GM23248 (cell line): ENCODE data around the gene PRDM7. TPM values are rescaled to one million over a fixed set of nuclear protein-coding genes. Genes with fewer than 3 reads are reported as not detected.
"Not testable (repeated sequence)": the region's sequence is repeated elsewhere in the genome, so short reads cannot be mapped to it uniquely, and the experiment has no call there.

Experiments used
- DNase-seq: peaks from one replicate; pipeline ENCODE4 v3.0.0-alpha.2; 2015
- H2AFZ ChIP-seq: fragments of 200-600 bp; sonication (generic); 2 replicates; pipeline ENCODE4 v1.6.1; 2016; ENCODE audit warnings: antibody characterized with exemption
- H3F3A ChIP-seq: fragments of 200-600 bp; sonication (generic); 2 replicates; pipeline ENCODE4 v1.6.1; 2016; ENCODE audit warnings: mild to moderate bottlenecking, antibody characterized with exemption, mixed run types; ENCODE audit not compliant: insufficient read depth
- H3K27ac ChIP-seq: fragments of 200-600 bp; sonication (generic); 2 replicates; pipeline ENCODE4 v1.5.1; 2016; ENCODE audit warnings: mild to moderate bottlenecking
- H3K27me3 ChIP-seq: fragments of 200-600 bp; sonication (generic); replicated peaks from 2 replicates; pipeline ENCODE4 v1.6.1; 2016; ENCODE audit warnings: mild to moderate bottlenecking; ENCODE audit not compliant: insufficient read depth
- H3K36me3 ChIP-seq: fragments of 200-600 bp; sonication (generic); 2 replicates; pipeline ENCODE4 v1.6.1; 2016; ENCODE audit warnings: low read depth, mild to moderate bottlenecking
- H3K4me1 ChIP-seq: fragments of 200-600 bp; sonication (generic); 2 replicates; pipeline ENCODE4 v1.6.1; 2016; ENCODE audit warnings: mild to moderate bottlenecking; ENCODE audit not compliant: insufficient read depth
- H3K4me2 ChIP-seq: fragments of 200-600 bp; sonication (generic); one replicate; pipeline ENCODE4 v1.6.1; 2016; ENCODE audit warnings: mild to moderate bottlenecking; ENCODE audit not compliant: unreplicated experiment
- H3K4me3 ChIP-seq: fragments of 200-600 bp; sonication (generic); 2 replicates; pipeline ENCODE4 v1.5.1; 2016; ENCODE audit warnings: mild to moderate bottlenecking
- H3K79me2 ChIP-seq: fragments of 200-600 bp; sonication (generic); 2 replicates; pipeline ENCODE4 v1.6.1; 2016; ENCODE audit warnings: mild to moderate bottlenecking; ENCODE audit not compliant: insufficient read depth
- H3K9ac ChIP-seq: fragments of 200-600 bp; sonication (generic); 2 replicates; pipeline ENCODE4 v1.6.1; 2016; ENCODE audit warnings: mild to moderate bottlenecking
- H3K9me2 ChIP-seq: fragments of 200-600 bp; sonication (generic); 2 replicates; pipeline ENCODE4 v1.6.1; 2016; ENCODE audit warnings: mixed run types, mild to moderate bottlenecking, moderate library complexity; ENCODE audit not compliant: insufficient read depth
- H3K9me3 ChIP-seq: fragments of 200-600 bp; sonication (generic); one replicate; pipeline ENCODE4 v1.6.1; 2017; ENCODE audit warnings: low read depth
- H4K20me1 ChIP-seq: fragments of 200-600 bp; sonication (generic); 2 replicates; pipeline ENCODE4 v1.6.0; 2016; ENCODE audit not compliant: insufficient read depth
- EZH2 ChIP-seq: fragments of 200-600 bp; sonication (generic); IDR thresholded peaks from 2 replicates; pipeline ENCODE4 v1.6.1; 2018; ENCODE audit warnings: antibody characterized with exemption, mild to moderate bottlenecking; ENCODE audit not compliant: insufficient read depth, poor library complexity, severe bottlenecking
- EZH2phosphoT487 ChIP-seq: fragments of 200-600 bp; sonication (generic); IDR thresholded peaks from 2 replicates; pipeline ENCODE4 v1.6.1; 2018; ENCODE audit warnings: antibody characterized with exemption, moderate library complexity, mild to moderate bottlenecking, low read depth; ENCODE audit not compliant: insufficient read depth
- WGBS, 2 experiments: methylation state at CpG; one replicate each; pipeline ENCODE4 v1.1.6; 2015 to 2017; ENCODE audit warnings: low lambda C conversion rate in 2 of 2, low coverage in 1 of 2; ENCODE audit errors: missing lambda C conversion rate in 2 of 2; 5-methylcytosine and 5-hydroxymethylcytosine counted together
- in situ Hi-C: fragments of 300-500 bp; cut with MboI; formaldehyde crosslinking; loops from 2 replicates; pipeline ENCODE4 v1.15.0; 2020
- polyA plus RNA-seq: library from polyadenylated mRNA; unstranded; fragments of >200 nt; fragmentation: Nextera tagmentation; extraction: Ambion mirVana; gene quantifications from 2 replicates; pipeline ENCODE4 v1.2.1, GENCODE V29; 2016
- total RNA-seq: library from RNA; depleted of rRNA; stranded (reverse); fragments of >200 nt; shearing (Covaris generic); gene quantifications from 2 replicates; pipeline ENCODE4 v1.2.3, GENCODE V29; 2014

PRDM7 gene
- total and polyA plus RNA-seq, 2 experiments from 2014 or later = not detected

DNA sequence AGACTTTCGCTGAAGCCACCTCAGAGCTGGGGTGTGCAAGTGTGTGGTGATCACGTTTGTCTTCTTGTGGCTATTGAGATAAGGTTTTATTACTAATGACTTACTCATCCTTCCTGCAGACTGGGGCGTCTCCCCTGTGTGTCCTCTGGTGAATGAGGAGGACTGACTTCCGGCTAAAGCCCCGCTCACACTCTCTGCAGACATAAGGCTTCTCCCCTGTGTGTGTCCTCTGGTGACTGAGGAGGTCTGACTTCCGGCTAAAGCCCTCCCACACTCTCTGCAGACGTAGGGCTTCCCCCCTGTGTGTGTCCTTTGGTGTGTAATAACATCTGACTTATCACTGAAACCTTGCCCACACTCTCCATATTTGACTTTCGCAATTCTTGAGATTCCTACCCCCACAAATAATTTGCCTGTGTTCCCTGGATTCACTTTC is 19.4 kb downstream of the PRDM7 start:
- peak overlapping the region; percentile 53 for H3K4me2 ChIP-seq
- in situ Hi-C loops = no loop called here
- WGBS, 2 experiments = 20 to 22% methylated on average over 7 of the region's 8 CpGs
- peak overlapping the region; percentile 76 for H2AFZ ChIP-seq
- H4K20me1 ChIP-seq = no peaks in the 10 kb centered on the region
- H3K9me3 ChIP-seq = no peaks in the 10 kb centered on the region
- TF ChIP-seq EZH2 (no peak), EZH2phosphoT487 (no peak)
- peak; percentile 84 for DNase-seq
- H3K79me2 ChIP-seq = no peaks in the 10 kb centered on the region
- peaks cover 13% of the 10 kb centered on the region for H3K4me1 ChIP-seq
- H3K9ac ChIP-seq = no peak overlapping the region
- no peaks in the 10 kb centered on the region for H3K27me3 ChIP-seq
- no peaks in the 10 kb centered on the region for H3K9me2 ChIP-seq
- H3K4me3 ChIP-seq = 0 out of 2 replicates have a peak overlapping the region, but pooled peaks have one; percentile 23
- H3F3A ChIP-seq = peaks cover 15% of the 10 kb centered on the region; the same call in 1 of the 2 replicates
- no peaks in the 10 kb centered on the region for H3K36me3 ChIP-seq
- H3K27ac ChIP-seq = peak overlapping the region; percentile 27; the same call in 1 of the 2 replicates

DNA sequence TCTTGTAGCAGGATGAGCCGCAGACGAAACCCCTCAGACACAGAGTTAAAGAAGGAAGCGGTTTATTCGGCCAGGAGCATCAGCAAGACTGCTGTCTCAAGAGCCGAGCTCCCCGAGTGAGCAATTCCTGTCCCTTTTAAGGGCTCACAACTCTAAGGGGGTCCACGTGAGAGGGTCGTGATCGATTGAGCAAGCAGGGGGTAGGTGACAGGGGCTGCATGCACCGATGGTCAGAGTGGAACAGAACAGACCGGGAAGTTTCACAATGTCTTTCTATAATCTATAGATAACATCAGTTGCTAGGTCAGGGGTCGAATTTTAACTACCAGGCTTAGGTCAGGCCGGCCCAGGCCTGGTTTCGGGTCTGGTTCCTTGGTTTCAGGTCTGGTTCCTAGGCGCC is 20.6 kb downstream of the PRDM7 start:
- H3K79me2 ChIP-seq, H3K36me3 ChIP-seq, H3K9me3 ChIP-seq, H4K20me1 ChIP-seq, H2AFZ ChIP-seq, H3K9ac ChIP-seq, H3K4me2 ChIP-seq, H3K27ac ChIP-seq, H3K4me3 ChIP-seq, in situ Hi-C loops, DNase-seq, H3K9me2 ChIP-seq, H3K27me3 ChIP-seq: not testable (repeated sequence)
- WGBS, 2 experiments = 88 to 93% methylated on average over 15 of the region's 15 CpGs
- H3F3A ChIP-seq = peaks cover 15% of the 10 kb centered on the region; the same call in 1 of the 2 replicates
- peaks cover 13% of the 10 kb centered on the region for H3K4me1 ChIP-seq

DNA sequence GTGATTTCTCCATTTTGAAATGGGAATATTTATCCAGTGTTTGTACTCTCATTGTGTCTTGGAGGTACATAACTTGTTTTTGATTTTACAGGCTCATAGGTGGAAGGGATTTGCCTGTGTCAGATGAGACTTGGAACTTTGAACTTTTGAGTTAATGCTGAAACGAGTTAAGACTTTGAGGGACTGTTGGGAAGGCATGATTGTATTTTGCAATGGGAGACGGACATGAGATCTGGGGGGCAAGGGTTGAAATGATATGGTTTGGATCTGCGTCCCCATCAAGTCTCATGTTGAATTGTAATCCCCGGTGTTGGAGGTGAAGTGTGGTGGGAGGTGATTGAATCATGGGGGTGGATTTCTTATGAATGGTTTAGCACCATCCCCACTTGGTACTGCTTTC is 21.8 kb downstream of the PRDM7 start:
- no peak overlapping the region for H2AFZ ChIP-seq
- H3K9me2 ChIP-seq = no peaks in the 10 kb centered on the region
- WGBS, 2 experiments = 38 to 39% methylated on average over 4 of the region's 4 CpGs
- DNase-seq = no peak
- in situ Hi-C loops = no loop called here
- no peak for TF ChIP-seq EZH2
- TF ChIP-seq EZH2phosphoT487 = no peak
- no peaks in the 10 kb centered on the region for H4K20me1 ChIP-seq
- no peak overlapping the region for H3K4me2 ChIP-seq
- H3K4me1 ChIP-seq = peaks cover 13% of the 10 kb centered on the region
- no peaks in the 10 kb centered on the region for H3K79me2 ChIP-seq
- H3K4me3 ChIP-seq = no peak overlapping the region
- H3K9me3 ChIP-seq = no peaks in the 10 kb centered on the region
- no peaks in the 10 kb centered on the region for H3K36me3 ChIP-seq
- no peak overlapping the region for H3K27ac ChIP-seq
- no peaks in the 10 kb centered on the region for H3K27me3 ChIP-seq
- H3K9ac ChIP-seq = no peak overlapping the region
- H3F3A ChIP-seq = peaks cover 15% of the 10 kb centered on the region; the same call in 1 of the 2 replicates

DNA sequence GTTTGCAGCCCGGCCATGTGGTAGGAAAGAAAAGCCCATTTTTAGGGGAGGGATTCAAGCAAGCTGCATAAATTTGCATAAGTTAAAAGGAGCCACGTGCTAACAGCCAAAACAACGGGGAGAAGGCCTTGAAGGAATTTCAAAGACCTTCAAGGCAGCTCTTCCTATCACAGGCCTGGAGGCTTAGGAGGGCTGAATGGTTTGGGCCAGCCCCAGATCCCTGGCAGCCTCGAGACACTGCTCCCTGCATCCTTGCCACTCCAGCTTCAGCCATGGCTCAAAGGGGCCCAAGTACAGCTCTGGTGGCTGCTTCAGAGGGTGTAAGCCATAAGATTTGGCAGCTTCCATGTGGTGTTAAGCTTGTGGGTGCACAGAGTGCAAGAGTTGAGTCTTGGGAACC is 22.6 kb downstream of the PRDM7 start:
- H4K20me1 ChIP-seq = no peaks in the 10 kb centered on the region
- H3K4me1 ChIP-seq = peaks cover 13% of the 10 kb centered on the region
- no peak overlapping the region for H3K4me2 ChIP-seq
- 18 to 26% methylated on average over 4 of the region's 4 CpGs for WGBS, 2 experiments
- no peak overlapping the region for H3K4me3 ChIP-seq
- no peak for DNase-seq
- H3K9me3 ChIP-seq = no peaks in the 10 kb centered on the region
- in situ Hi-C loops = no loop called here
- no peaks in the 10 kb centered on the region for H3K9me2 ChIP-seq
- H3K36me3 ChIP-seq = no peaks in the 10 kb centered on the region
- H2AFZ ChIP-seq = no peak overlapping the region
- no peak overlapping the region for H3K27ac ChIP-seq
- TF ChIP-seq EZH2 (no peak), EZH2phosphoT487 (no peak)
- no peaks in the 10 kb centered on the region for H3K79me2 ChIP-seq
- H3K27me3 ChIP-seq = no peaks in the 10 kb centered on the region
- H3K9ac ChIP-seq = no peak overlapping the region
- peaks cover 15% of the 10 kb centered on the region; the same call in 1 of the 2 replicates for H3F3A ChIP-seq

DNA sequence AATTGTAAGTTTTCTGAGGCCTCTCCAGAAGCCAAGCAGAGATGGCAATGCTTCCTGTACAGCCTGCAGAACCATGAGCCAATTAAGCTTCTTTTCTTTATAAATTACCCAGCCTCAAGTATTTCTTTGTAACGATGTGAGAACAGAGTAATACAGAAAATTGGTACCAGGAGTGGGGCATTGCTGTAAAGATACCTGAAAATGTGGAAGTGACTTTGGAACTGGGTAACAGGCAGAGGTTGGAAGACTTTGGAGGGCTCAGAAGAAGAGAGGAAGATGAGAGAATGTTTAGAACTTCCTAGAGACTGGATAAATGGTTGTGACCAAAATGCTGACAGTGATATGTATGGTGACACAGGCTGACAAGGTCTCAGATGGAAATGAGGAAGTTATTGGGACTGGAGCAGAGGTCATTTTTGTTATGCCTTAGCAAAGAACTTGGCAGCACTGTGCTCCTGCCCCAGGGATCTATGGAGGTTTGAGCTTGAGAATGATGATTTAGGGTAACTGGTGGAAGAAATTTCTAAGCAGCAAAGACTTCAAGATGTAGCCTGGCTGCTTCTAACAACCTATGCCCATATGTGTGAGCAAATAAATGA is 23.1 kb downstream of the PRDM7 start:
- Histone ChIP-seq H3F3A (peaks cover 15% of the 10 kb centered on the region; the same call in 1 of the 2 replicates), H3K9ac (no peak overlapping the region), H3K4me1 (peaks cover 13% of the 10 kb centered on the region), H3K9me2 (no peaks in the 10 kb centered on the region), H3K4me3 (no peak overlapping the region), H3K27me3 (no peaks in the 10 kb centered on the region), H4K20me1 (no peaks in the 10 kb centered on the region), H3K36me3 (no peaks in the 10 kb centered on the region), H3K9me3 (no peaks in the 10 kb centered on the region), H2AFZ (no peak overlapping the region), H3K4me2 (no peak overlapping the region), H3K79me2 (no peaks in the 10 kb centered on the region), H3K27ac (no peak overlapping the region)
- in situ Hi-C loops = no loop called here
- 10 to 21% methylated on average over 1 of the region's 1 CpG for WGBS, 2 experiments
- DNase-seq = no peak
- TF ChIP-seq EZH2 (no peak), EZH2phosphoT487 (no peak)
